ENCODE measurements around the gene APOBEC3H. TPM values are rescaled to one million over a fixed set of nuclear protein-coding genes. Genes with fewer than 3 reads are reported as not detected.
"Not testable (repeated sequence)": the region's sequence is repeated elsewhere in the genome, so short reads cannot be mapped to it uniquely, and the experiment has no call there.

APOBEC3H gene
- total RNA-seq, 1 experiment from 2014 or later: 1.8 TPM

GRCh38 chr22:39070186-39070585, 26.9 kb upstream of the APOBEC3H start:
- ChIA-PET RAD21 (ENCODE audit: low non-redundant PET in 1 of 2, low total read pairs in 2 of 2, uncharacterized antibody in 2 of 2, unreplicated experiment in 2 of 2) (no interaction called here), CTCF (no interaction called here), POLR2A (no interaction called here)
- H3K79me2 ChIP-seq (ENCODE audit: insufficient read depth, low read length): no peaks in the 10 kb centered on the region
- no TSS peak for BruUV-seq (replicated peaks)
- DNase-seq (ENCODE audit: low read depth, low spot score) (no peak), ATAC-seq (no peak)
- no peaks in the 10 kb centered on the region for H4K20me1 ChIP-seq (ENCODE audit: insufficient read depth)
- H3K27ac ChIP-seq (ENCODE audit: low read depth, low read length): no peak overlapping the region
- H3K36me3 ChIP-seq (ENCODE audit: control insufficient read depth in 1 of 2, insufficient read depth in 2 of 2, low read length in 2 of 2): no peaks in the 10 kb centered on the region
- H3K4me1 ChIP-seq (ENCODE audit: control insufficient read depth in 1 of 2, insufficient read depth in 2 of 2, low read length in 2 of 2): peaks cover 6 to 8% of the 10 kb centered on the region in 2 experiments; a peak in 2 of 4 replicates
- H3K9ac ChIP-seq (ENCODE audit: low read length): no peak overlapping the region
- H2AFZ ChIP-seq (ENCODE audit: low read depth, low read length, poor library complexity, severe bottlenecking): no peak overlapping the region
- no peaks in the 10 kb centered on the region for H3K9me2 ChIP-seq (ENCODE audit: insufficient read depth)
- intact Hi-C loops (cut with micrococcal nuclease): no loop called here
- no peak overlapping the region for H3K4me2 ChIP-seq (ENCODE audit: low read length)
- no peaks in the 10 kb centered on the region for H3K27me3 ChIP-seq (ENCODE audit: insufficient read depth, low read length)
- H3K9me3 ChIP-seq (ENCODE audit: control insufficient read depth in 1 of 2, insufficient read depth in 1 of 2, low read depth in 1 of 2, low read length in 2 of 2): no peaks in the 10 kb centered on the region
- no peak overlapping the region for H3K4me3 ChIP-seq (replicated peaks in 1 of 2; ENCODE audit: low read depth in 1 of 2, low read length in 2 of 2)
- no peak for TF ChIP-seq EZH2phosphoT487 (IDR thresholded peaks at IDR 0.05; ENCODE audit: borderline replicate concordance)
- TF ChIP-seq RAD21 (IDR thresholded peaks at IDR 0.05; ENCODE audit: low read depth): no peak
- TF ChIP-seq ZFX (IDR thresholded peaks at IDR 0.05): no peak

GRCh38 chr22:39072581-39072981, 24.5 kb upstream of the APOBEC3H start:
- H3K36me3 ChIP-seq (ENCODE audit: control insufficient read depth in 1 of 2, insufficient read depth in 2 of 2, low read length in 2 of 2); H3K9ac ChIP-seq (ENCODE audit: low read length); RAD21 ChIA-PET (ENCODE audit: low non-redundant PET in 1 of 2, low total read pairs in 2 of 2, uncharacterized antibody in 2 of 2, unreplicated experiment in 2 of 2); H3K4me3 ChIP-seq (replicated peaks in 1 of 2; ENCODE audit: low read depth in 1 of 2, low read length in 2 of 2); BruUV-seq (replicated peaks); H3K9me2 ChIP-seq (ENCODE audit: insufficient read depth); H3K9me3 ChIP-seq (ENCODE audit: control insufficient read depth in 1 of 2, insufficient read depth in 1 of 2, low read depth in 1 of 2, low read length in 2 of 2); H3K79me2 ChIP-seq (ENCODE audit: insufficient read depth, low read length); H3K4me2 ChIP-seq (ENCODE audit: low read length); H4K20me1 ChIP-seq (ENCODE audit: insufficient read depth); H3K27me3 ChIP-seq (ENCODE audit: insufficient read depth, low read length); POLR2A ChIA-PET; ATAC-seq; H3K4me1 ChIP-seq (ENCODE audit: control insufficient read depth in 1 of 2, insufficient read depth in 2 of 2, low read length in 2 of 2); H2AFZ ChIP-seq (ENCODE audit: low read depth, low read length, poor library complexity, severe bottlenecking); DNase-seq (ENCODE audit: low read depth, low spot score); intact Hi-C loops (cut with micrococcal nuclease); CTCF ChIA-PET; H3K27ac ChIP-seq (ENCODE audit: low read depth, low read length): not testable (repeated sequence)

- ChIA-PET CTCF (no interaction called here), RAD21 (ENCODE audit: low non-redundant PET in 1 of 2, low total read pairs in 2 of 2, uncharacterized antibody in 2 of 2, unreplicated experiment in 2 of 2) (no interaction called here), POLR2A (no interaction called here)
- H3K79me2 ChIP-seq (ENCODE audit: insufficient read depth, low read length): no peaks in the 10 kb centered on the region
- no peak for ATAC-seq
- no peak overlapping the region for H3K9ac ChIP-seq (ENCODE audit: low read length)
- no peaks in the 10 kb centered on the region for H3K4me1 ChIP-seq (ENCODE audit: control insufficient read depth in 1 of 2, insufficient read depth in 2 of 2, low read length in 2 of 2)
- no peaks in the 10 kb centered on the region for H3K9me2 ChIP-seq (ENCODE audit: insufficient read depth)
- no peak overlapping the region for H3K4me2 ChIP-seq (ENCODE audit: low read length)
- H3K27ac ChIP-seq (ENCODE audit: low read depth, low read length): no peak overlapping the region
- no peaks in the 10 kb centered on the region for H3K27me3 ChIP-seq (ENCODE audit: insufficient read depth, low read length)
- no peak overlapping the region for H3K4me3 ChIP-seq (replicated peaks in 1 of 2; ENCODE audit: low read depth in 1 of 2, low read length in 2 of 2)
- no peak overlapping the region for H2AFZ ChIP-seq (ENCODE audit: low read depth, low read length, poor library complexity, severe bottlenecking)
- H3K36me3 ChIP-seq (ENCODE audit: control insufficient read depth in 1 of 2, insufficient read depth in 2 of 2, low read length in 2 of 2): no peaks in the 10 kb centered on the region
- no peaks in the 10 kb centered on the region for H3K9me3 ChIP-seq (ENCODE audit: control insufficient read depth in 1 of 2, insufficient read depth in 1 of 2, low read depth in 1 of 2, low read length in 2 of 2)
- DNase-seq (ENCODE audit: low read depth, low spot score): no peak
- no TSS peak for BruUV-seq (replicated peaks)
- intact Hi-C loops (cut with micrococcal nuclease): no loop called here
- H4K20me1 ChIP-seq (ENCODE audit: insufficient read depth): no peaks in the 10 kb centered on the region
- TF ChIP-seq EZH2phosphoT487 (IDR thresholded peaks at IDR 0.05; ENCODE audit: borderline replicate concordance) (no peak), SP1 (IDR thresholded peaks at IDR 0.05; ENCODE audit: low read depth) (no peak), ZNF274 (IDR thresholded peaks at IDR 0.05; ENCODE audit: low read depth, low read length) (no peak), CBX3 (IDR thresholded peaks at IDR 0.05; ENCODE audit: low read depth) (no peak), FOSL1 (IDR thresholded peaks at IDR 0.05; ENCODE audit: low read depth) (no peak), YY1 (IDR thresholded peaks at IDR 0.05; ENCODE audit: extremely low read depth, insufficient replicate concordance, low read depth, low read length) (no peak), ZBTB33 (IDR thresholded peaks at IDR 0.05; ENCODE audit: extremely low read depth, insufficient replicate concordance, low read length) (no peak), EZH2 (IDR thresholded peaks at IDR 0.05) (no peak), SRF (IDR thresholded peaks at IDR 0.05; ENCODE audit: low read depth) (no peak), POLR2AphosphoS5 (IDR thresholded peaks at IDR 0.05; ENCODE audit: low read depth, low read length) (no peak), TCF7L2 (IDR thresholded peaks at IDR 0.05; ENCODE audit: borderline replicate concordance, extremely low read depth, insufficient read depth, insufficient read length) (no peak), ZFX (IDR thresholded peaks at IDR 0.05) (no peak), SIN3A (IDR thresholded peaks at IDR 0.05; ENCODE audit: low read depth) (no peak)
These were observed 23.1 kb upstream of the APOBEC3H start for GRCh38 chr22:39073981-39074380.

All from HCT116 (cell line).